GM21367 (cell line): Measurements from ENCODE around the gene A3GALT2.
"Not testable (repeated sequence)": the region's sequence is repeated elsewhere in the genome, so short reads cannot be mapped to it uniquely, and the experiment has no call there.

Source experiments
- ATAC-seq: cut with Tn5 transposase; IDR thresholded peaks from one replicate; pipeline ENCODE4 v1.9.1; 2021; ENCODE audit not compliant: unreplicated experiment

The A3GALT2 gene

DNA sequence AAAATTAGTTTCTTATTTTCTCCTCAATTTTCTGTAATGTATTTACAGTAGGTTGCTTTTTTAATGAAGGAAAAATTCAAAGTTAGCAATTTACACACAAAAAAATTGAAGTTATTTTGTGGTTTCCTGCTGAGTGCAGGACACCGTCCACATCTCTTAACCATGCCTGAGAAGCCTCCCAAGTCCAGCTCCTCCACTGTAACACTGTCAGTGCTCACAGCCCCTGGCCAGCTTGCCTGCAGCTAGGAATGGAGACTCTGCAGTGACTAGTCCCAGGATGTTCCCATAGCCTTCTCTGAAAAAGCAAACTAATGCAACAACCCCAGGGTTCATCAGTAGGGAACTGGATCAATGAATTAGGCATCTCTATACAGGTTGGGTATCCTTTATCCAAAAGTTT, 3.5 kb downstream of the A3GALT2 start:
- no peak for ATAC-seq

DNA sequence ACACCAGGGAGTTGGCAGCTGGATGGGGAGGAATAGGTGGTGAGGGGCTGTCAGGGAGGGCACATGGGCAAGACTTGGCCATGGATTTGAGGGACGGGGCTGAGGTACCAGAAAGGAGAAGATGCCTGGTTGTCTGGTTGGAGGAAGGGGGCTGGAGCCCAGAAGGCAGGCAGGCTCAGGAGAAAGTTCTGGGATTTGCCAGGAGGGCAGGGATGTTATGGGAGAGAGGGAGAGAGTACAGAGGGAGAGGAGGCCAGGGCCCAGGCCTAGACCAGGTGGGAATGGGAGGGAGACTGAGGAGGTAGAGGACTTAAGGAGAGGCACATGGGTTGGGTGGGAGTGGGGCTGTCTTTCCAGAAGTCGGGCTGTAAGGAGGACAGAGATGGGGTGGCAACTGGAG, 4.3 kb downstream of the A3GALT2 start:
- ATAC-seq = no peak

DNA sequence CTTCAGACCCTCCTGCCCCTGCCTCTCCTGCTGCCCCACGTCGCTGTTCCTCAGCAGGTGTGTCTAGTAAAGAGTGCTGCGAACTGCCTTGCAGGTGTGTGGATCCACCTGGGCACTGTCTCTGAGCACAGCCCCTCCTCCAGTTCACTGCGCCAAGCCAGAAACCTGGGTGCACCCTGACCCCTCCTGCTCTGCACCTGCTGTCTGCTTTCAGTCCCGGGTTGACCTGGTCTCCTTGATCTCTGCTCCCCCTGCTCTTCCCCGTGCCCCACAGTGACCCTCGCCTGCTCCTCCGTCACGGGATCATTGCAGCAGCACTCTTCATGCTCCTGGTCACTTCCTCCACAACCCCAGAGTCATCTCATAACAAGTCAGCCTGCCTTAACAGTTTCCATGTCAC, 6.5 kb downstream of the A3GALT2 start:
- no peak for ATAC-seq

DNA sequence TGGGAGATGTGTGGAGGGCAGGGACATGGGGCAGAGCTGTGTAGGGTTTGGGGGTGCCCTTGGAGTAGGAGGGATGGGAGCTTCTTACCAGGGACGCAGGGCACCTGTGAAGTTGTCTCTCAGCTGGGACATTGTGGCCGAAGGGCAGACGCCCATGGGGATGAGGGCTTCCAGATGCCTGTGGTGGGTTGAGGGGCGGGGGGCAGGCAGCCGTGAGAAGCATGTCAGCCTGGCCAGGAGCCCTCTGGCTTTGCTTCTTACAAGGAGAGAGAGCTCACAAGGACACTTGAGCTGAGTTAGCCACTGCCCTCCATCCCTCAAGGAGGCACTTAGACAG, 8.5 kb downstream of the A3GALT2 start:
- ATAC-seq = no peak

DNA sequence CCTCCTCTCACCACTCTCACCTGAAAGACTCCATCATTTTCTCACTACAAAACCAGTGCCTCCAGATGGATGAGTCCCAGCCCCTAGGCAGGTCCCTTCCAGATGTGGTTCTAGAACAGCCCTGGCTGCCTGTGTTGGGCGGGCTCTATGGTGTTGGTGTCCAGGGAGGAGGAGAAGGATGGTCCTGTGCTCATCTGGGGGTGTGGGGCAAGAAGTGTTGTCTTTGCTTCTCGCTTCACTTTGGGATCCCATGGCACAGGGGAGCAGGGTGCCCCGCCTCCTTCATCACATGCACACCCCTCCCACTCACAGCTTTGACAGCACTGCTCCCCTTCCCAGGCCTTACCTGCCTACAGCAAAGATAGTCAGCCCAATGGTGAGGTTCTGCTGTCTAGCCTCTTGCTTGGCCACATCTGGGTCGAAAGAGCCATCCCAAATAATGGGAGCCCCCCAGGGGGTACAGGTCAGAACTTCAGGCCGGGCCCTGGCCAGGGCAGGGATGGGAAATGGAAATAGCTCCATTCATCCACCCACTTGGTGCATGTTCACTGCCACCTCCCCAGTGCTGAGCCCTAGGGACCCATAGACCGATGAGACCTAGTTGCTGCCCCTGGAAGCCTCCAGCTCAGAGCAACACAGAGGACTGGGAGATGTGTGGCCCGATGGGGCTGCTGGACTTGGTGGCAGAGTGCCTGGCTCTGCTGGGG, 9.0 kb downstream of the A3GALT2 start:
- ATAC-seq = no peak

DNA sequence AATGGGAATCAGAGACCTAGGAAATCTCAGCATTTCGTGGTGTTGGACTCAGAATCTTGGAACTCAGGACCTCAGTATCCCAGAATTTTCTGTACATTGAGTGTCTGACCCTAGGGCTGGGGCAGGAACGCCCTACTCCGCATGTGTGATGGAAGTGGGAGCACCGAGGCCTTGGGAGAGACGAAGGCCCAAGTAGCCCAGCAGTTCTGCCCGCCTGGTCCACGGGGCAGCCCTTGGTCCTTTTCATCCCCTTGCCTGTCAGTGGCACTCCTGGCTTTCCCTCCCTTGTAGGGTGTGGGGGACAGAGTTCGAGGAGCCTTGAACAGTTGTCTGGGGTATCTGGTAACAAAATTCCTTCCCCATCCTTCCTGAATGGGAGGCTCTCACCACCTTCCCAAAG, 10.2 kb downstream of the A3GALT2 start:
- no peak for ATAC-seq

- ATAC-seq = not testable (repeated sequence)
Observed at GRCh38 chr1:33309351-33309750, 11.5 kb downstream of the A3GALT2 start.

- ATAC-seq = no peak
Observed at GRCh38 chr1:33307494-33307864, 13.4 kb downstream of the A3GALT2 start.

DNA sequence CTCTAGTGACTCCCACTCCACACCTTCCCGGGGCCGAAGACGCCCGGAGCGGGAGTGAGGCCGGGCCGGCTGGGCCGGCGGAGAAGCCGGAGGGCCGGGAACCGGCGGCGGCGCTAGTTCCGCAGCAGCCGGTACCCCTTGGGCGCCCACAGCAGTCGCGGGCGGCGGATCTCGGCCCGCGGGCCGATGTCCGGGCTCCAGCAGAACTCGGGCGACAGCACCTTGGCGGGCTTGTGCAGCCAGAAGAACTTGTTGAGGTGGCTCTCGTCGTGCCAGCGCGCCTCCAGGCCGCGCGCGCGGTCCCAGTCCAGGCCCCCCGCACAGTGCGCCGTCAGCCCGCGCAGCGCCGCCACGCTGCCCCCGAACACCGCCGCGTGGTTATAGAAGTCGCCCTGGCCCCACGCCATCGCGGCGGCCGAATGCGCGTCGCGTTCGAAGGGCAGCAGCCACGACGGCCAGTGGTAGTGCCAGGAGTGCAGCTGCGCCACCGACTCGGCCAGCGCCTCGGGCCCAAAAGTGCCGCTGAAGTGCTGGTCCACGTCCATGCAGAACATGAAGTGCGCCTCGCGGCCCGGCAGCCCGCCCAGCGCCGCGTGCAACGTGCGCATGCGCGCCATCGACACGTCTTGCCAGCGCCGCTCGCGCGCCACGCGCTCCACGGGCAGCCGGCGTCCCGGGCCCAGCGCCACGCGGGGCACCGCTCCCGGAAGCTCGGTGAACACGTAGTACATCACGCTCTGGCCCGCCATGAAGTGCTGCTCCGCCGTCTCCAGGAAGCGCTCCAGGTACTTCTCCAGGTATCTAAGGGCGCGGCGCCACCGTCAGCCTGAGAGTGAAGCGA, 14.0 kb downstream of the A3GALT2 start:
- ATAC-seq = no peak

- no peak for ATAC-seq
Observed at GRCh38 chr1:33305816-33306652, 14.9 kb downstream of the A3GALT2 start.

GRCh38 chr1:33305016-33305415, 15.9 kb downstream of the A3GALT2 start:
- no peak for ATAC-seq

DNA sequence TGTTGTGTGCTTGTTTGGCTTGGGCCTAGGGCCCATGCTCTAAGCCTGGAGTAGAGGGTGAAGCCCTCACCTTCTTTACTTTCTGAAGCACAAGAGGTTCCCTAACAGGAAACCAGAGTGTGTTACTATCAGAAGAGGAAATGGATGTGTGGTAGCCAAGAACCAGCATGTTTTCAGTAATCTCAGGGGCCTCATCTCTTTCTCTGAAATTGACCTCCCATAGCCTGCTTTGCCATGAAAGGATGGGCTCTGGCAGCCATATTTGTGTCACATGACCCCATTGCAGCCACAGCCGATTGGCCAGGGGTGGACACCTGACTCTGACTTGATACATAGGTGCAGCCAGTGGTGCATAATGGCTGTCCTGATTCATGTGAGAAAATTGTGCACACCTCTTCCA, 18.6 kb downstream of the A3GALT2 start:
- no peak for ATAC-seq

DNA sequence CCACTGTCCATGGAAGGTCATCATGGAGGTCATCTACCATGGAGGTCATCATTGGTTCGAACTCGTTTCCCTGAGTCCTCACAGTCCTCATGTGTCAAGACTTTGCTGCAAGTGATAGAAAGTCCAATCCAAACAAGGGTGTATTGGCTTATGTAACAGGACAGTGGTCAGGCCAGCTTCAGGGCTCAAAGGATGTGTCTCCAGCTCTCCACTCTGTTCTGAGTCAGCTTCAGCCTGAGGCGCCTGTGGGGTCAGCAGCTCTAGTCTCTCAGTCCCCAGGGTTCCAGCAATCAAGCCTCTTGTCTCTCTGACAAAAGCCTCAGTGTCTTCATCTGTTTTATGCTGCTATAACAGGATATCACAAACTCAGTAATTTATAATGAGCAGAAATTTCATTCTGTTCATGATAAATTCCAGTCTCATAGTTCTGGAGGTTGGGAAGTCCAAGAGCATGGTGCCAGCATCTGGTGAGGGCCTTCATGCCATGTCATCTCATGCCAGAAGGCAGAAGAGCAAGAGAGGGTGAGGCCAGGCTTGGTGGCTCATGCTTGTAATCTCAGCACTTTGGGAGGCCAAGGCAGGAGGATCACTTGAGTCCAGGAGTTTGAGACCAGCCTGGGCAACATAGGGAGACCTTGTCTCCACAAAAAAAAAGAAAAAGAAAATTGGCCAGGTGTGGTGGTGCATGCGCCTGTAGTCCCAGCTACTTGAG, 19.5 kb downstream of the A3GALT2 start:
- ATAC-seq = no peak

DNA sequence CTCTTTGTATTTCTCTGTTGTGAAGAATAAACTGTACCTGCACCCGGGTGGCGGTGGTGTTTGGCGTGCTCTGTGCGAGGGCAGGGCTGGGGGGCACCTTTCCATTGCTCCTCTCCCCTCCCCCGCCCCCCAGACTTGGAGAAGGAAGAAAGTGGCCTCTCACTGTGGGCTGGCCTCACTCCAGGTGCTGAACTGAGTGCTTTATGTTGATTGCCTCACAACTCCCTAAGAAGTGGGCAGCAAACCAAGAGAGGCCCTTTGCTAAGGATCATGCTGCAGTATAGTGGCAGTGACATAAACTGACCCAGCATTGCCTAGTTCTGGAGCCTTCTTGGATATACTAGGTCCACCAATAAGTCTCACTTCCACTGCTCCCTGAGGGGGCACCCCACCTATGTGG, 20.2 kb downstream of the A3GALT2 start:
- ATAC-seq = no peak

GRCh38 chr1:33299461-33300155, 21.3 kb downstream of the A3GALT2 start:
- no peak for ATAC-seq

DNA sequence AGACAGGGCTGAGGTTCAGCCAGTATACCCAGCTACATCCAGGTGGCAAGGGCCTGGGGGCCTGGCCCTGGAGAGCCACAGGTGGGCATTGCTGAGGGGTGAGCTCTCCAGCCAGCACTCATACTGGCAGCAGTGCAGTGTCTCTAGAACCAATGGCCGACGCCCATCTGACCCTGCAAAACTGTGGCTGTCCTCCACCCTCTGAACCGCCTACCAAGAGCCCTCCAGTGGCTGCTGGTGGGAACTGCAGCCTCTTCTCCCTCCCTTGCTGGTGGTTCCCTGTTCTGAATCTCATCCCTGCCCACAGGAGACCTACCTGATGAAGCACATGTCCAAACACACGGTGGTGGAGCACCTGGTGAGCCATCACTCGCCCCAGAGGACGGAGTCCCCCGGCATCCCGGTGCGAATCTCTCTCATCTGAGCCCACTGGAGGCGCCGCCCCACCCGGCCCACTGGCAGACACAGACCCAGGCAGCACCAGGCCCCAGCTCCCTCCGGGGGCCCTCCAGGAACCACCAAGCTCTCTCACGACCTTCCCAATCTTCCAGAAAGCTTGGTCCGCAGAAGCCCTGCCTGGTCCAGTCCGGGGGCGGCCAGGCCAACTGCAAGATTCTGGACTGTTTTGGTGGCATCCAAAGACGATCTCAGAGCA, 22.1 kb downstream of the A3GALT2 start:
- no peak for ATAC-seq

- ATAC-seq = no peak
Observed at GRCh38 chr1:33297911-33298622, 22.8 kb downstream of the A3GALT2 start.

DNA sequence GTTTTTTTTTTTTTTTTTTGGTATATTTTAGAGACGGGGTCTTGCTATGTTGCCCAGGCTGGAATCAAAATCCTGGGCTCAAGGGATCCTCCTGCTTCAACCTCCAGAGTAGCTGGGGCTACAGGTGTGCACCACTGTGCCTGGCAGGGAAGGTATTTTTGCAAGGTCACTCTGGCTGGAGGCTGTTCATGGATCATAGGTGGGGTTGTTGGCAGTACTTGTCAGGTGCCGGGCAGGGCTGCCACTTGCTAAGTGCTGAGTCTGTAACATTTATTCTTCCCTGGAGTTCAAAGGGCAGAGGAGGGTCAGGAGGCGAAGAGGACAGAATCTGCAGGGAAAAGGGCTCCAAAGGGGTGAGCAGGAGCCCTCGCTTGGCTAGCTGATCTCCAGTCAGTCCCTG, 24.1 kb downstream of the A3GALT2 start:
- no peak for ATAC-seq

GRCh38 chr1:33296082-33296458, 24.8 kb downstream of the A3GALT2 start:
- no peak for ATAC-seq
